Body of pancreas (tissue), 4 donors: ENCODE measurements around the gene CRACR2A.

Source experiments
- CTCF ChIP-seq, 7 experiments: fragments of 450-650 bp in 4 of 7; fragments of 200-600 bp in 3 of 7; sonication (generic) in 3 of 7; IDR thresholded peaks; one replicate each; pipeline ENCODE4 v1.5.1; 2016 to 2019; ENCODE audit warnings: antibody characterized with exemption in 7 of 7
- POLR2A ChIP-seq, 3 donors: fragments of 450-650 bp; IDR thresholded peaks; one replicate each; pipeline ENCODE4 v1.6.1; 2016; ENCODE audit warnings: antibody characterized with exemption in 3 of 3, mild to moderate bottlenecking in 2 of 3

GRCh38 chr12:3744229-3744901, 8.5 kb downstream of the CRACR2A start:
- TF ChIP-seq CTCF (IDR thresholded peaks at IDR 0.05) (no peak), POLR2A (IDR thresholded peaks at IDR 0.05) (no peak)
